ENCODE measurements around the gene STT3A. TPM values are rescaled to one million over a fixed set of nuclear protein-coding genes. Genes with fewer than 3 reads are reported as not detected.

The STT3A gene
- total RNA-seq, 4 donors from 2014 or later = 36.3 to 73.1 (median 50.1) TPM

DNA sequence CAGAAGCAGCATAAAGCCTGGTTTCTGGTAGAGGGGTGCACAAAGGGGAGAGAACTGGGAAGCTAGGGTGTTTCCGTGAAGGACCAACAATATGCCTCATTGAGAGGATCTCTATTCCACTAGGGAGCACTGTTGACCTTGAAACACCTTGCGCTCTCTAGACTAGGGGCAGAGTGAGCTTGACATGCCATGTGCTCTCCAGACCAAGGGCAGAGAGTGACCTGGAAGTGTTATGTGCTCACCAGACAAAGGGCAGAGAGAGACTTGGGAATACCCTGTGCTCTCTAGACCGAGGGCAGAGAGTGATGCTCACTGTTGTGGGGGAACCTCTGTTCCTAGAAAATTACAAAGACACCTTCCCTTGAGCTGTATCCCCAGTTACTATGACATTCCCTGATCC is 38.6 kb upstream of the STT3A start:
- H3K36me3 ChIP-seq = no peaks in the 10 kb centered on the region
- no peaks in the 10 kb centered on the region for H3K27me3 ChIP-seq
- TF ChIP-seq CTCF (IDR thresholded peaks at IDR 0.05) (no peak), POLR2A (IDR thresholded peaks at IDR 0.05) (no peak)
- peaks cover 0 to 18% (median 7%) of the 10 kb centered on the region in 4 donors for H3K9me3 ChIP-seq
- H3K27ac ChIP-seq = no peak overlapping the region
- H3K4me3 ChIP-seq = no peak overlapping the region
- H3K4me1 ChIP-seq = no peaks in the 10 kb centered on the region
- no peak for DNase-seq

DNA sequence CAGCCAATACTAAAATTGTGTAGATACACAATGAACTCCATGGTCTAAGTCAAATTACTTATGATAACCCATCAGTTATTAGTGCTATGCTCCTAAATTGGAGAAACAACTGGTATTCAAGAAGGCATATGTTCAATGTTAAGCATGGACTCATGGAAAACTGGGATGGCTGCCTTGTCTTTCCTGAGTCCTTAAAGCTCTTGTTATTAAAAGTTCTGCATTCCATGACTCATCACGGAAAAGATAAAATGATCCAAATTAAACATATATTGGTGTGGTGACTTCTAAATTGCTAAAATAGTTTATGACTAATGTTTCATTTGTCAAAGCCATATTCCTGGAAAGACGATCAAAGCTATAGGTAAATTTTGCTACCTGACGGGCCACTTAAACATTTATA is 32.8 kb upstream of the STT3A start:
- TF ChIP-seq CTCF (IDR thresholded peaks at IDR 0.05) (no peak), POLR2A (IDR thresholded peaks at IDR 0.05) (no peak)
- H3K36me3 ChIP-seq = no peaks in the 10 kb centered on the region
- DNase-seq = no peak
- no peaks in the 10 kb centered on the region for H3K4me1 ChIP-seq
- no peak overlapping the region for H3K27ac ChIP-seq
- H3K27me3 ChIP-seq = no peaks in the 10 kb centered on the region
- no peak overlapping the region for H3K4me3 ChIP-seq
- H3K9me3 ChIP-seq = no peaks in the 10 kb centered on the region

GRCh38 chr11:125561924-125562323 is 30.7 kb upstream of the STT3A start:
- no peak for DNase-seq
- Histone ChIP-seq H3K27ac (no peak overlapping the region), H3K36me3 (no peaks in the 10 kb centered on the region), H3K4me1 (no peaks in the 10 kb centered on the region), H3K4me3 (no peak overlapping the region), H3K27me3 (no peaks in the 10 kb centered on the region), H3K9me3 (no peaks in the 10 kb centered on the region)
- no peak for TF ChIP-seq CTCF (IDR thresholded peaks at IDR 0.05)
- no peak for TF ChIP-seq POLR2A (IDR thresholded peaks at IDR 0.05)

DNA sequence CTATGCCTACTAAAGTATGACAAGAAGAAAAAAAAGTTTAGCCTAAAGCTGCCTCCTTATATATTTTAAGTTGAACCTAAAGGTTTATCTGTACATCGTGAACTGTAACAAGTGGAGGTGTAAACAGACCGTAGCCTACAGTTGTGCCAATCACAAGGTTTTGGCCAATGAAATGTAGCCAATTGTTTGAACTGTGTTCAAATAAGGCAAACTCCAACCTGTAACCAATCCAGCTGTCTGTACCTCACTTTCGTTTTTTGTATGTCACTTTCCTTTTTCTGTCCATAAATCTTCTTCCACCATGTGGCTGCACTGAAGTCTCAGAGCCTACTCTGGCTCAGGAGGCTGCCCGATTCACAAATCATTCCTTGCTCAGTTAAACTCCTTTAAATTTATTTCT is 30.2 kb upstream of the STT3A start:
- no peaks in the 10 kb centered on the region for H3K36me3 ChIP-seq
- H3K27me3 ChIP-seq = no peaks in the 10 kb centered on the region
- no peaks in the 10 kb centered on the region for H3K9me3 ChIP-seq
- no peak for TF ChIP-seq CTCF (IDR thresholded peaks at IDR 0.05)
- TF ChIP-seq POLR2A (IDR thresholded peaks at IDR 0.05) = no peak
- H3K4me1 ChIP-seq = no peaks in the 10 kb centered on the region
- H3K4me3 ChIP-seq = no peak overlapping the region
- DNase-seq = no peak
- H3K27ac ChIP-seq = no peak overlapping the region

DNA sequence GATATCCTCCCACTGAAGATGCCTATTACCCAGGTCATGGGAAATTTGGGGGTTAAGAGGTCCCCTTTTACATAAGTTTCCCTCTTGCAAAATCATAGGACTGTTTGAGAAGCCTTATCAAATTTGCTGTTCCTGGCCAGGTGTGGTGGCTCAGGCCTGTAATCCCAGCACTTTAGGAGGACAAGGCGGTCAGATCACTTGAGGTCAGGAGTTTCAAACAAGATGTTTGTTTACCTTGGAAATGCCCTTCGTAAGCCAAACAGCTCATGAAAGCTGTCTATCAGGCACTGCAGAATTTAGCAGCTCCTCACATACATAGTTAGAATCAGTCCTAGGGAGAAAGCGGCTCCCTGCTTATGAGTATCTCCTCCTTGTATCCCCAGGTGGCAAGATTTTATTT is 28.3 kb upstream of the STT3A start:
- no peak overlapping the region for H3K27ac ChIP-seq
- DNase-seq = no peak
- TF ChIP-seq POLR2A (IDR thresholded peaks at IDR 0.05) = no peak
- no peak for TF ChIP-seq CTCF (IDR thresholded peaks at IDR 0.05)

DNA sequence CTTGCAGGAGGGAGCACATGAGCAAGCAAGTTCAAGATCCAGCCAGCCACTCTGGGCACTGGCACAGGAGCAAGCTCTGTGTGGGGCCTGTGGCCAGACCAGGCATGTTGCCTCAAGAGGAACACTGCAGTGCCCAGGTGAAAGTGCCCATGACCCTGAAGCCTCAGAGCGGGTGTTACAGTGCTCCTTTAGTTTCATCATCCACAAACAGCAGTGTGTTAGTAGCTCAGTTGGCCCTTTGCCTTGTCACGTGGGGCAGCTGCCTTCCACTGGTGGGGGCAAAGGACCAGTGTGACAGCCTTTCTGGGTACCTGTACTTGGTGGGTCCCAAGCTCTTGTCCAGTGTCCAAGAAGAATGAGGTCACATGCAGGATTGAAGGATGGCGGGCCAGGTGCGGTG is 26.4 kb upstream of the STT3A start:
- Histone ChIP-seq H3K36me3 (no peaks in the 10 kb centered on the region), H3K4me1 (peaks cover 0 to 12% (median 5%) of the 10 kb centered on the region in 4 donors), H3K4me3 (no peak overlapping the region), H3K9me3 (no peaks in the 10 kb centered on the region), H3K27ac (no peak overlapping the region), H3K27me3 (no peaks in the 10 kb centered on the region)
- TF ChIP-seq CTCF (IDR thresholded peaks at IDR 0.05) (no peak), POLR2A (IDR thresholded peaks at IDR 0.05) (no peak)
- DNase-seq = no peak

More for the DNA sequence above, 28.3 kb upstream of the STT3A start:
- H3K9me3 ChIP-seq = no peaks in the 10 kb centered on the region
- H3K4me3 ChIP-seq = no peak overlapping the region
- no peaks in the 10 kb centered on the region for H3K27me3 ChIP-seq
- H3K36me3 ChIP-seq = no peaks in the 10 kb centered on the region
- H3K4me1 ChIP-seq = no peaks in the 10 kb centered on the region

Measured in Peyer's patch (tissue), 4 donors.